Measurements from ENCODE around the gene EGFL6.

GRCh38 chrX:13565511-13565910 is 3.9 kb upstream of the EGFL6 start:
- TF ChIP-seq CTCF (IDR thresholded peaks at IDR 0.05) = no peak
- TF ChIP-seq POLR2A (IDR thresholded peaks at IDR 0.05) = no peak

All from testis (tissue), 2 donors.